ENCODE results near the gene MPP7.

The MPP7 gene

DNA sequence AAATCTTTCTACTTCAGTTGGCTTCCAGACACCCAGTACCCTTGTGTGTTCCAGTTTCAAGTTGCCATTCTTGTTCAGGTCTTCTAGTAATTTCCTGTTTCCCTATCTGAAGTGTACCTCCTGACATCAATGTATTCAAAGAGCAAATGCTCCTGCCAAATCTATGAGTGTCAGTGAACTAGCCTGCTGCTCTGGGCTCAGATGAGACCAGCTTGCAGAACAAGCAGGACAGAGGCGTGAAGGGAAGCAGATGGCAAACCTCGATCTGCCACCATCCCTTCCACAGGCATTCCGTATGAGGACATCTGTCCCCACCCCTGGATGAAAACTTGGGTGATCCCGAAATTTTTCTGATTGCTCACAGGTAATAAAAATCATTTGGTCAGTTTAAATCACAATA lies 4.4 kb upstream of the MPP7 start:
- no peak for DNase-seq (ENCODE audit: low read depth, low spot score)

DNA sequence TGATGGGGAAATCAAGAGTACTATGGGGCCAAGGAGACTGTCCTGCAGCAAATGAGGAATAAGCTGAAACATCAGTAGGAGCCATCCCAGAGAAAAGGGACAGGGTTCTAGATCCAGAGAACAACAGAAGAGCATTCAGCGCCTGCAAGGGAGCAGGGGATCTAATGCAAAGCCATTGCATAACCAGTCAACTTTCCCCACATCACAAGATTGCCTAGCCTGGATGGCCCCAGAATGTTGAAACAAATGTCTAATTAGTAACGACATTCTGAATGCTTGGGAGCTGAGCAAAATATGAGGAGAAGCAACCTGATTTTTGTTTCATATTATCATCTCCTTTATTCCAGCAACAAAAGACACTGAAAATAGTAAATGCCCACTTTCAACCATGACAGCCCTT lies 2.7 kb upstream of the MPP7 start:
- no peak for DNase-seq (ENCODE audit: low read depth, low spot score)

DNA sequence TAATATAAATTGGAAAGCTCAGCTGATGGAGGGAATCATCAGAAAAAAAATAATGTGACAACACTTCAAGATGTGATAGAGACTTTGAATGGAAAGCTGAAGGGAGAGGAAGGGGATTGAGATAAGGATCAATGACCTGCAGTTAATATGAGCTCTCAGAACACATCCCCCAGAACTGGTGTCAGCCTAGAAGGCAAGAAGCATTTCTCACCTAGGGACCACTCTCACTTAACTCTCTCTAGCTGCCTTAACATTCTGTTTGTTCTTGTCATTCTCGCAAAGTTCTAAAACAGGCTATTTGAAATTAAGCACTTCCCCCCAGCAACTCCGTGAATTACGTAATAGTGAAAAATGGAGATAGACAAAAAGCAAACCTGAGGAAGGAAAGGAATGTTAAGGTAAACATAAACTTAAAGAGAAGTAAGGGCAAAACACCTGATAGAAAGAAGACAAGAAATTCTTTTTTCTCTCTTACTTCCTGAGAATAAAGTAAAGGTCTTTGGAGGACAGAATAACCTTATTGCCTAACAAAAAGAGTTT lies 1.2 kb upstream of the MPP7 start:
- no peak for DNase-seq (ENCODE audit: low read depth, low spot score)

DNA sequence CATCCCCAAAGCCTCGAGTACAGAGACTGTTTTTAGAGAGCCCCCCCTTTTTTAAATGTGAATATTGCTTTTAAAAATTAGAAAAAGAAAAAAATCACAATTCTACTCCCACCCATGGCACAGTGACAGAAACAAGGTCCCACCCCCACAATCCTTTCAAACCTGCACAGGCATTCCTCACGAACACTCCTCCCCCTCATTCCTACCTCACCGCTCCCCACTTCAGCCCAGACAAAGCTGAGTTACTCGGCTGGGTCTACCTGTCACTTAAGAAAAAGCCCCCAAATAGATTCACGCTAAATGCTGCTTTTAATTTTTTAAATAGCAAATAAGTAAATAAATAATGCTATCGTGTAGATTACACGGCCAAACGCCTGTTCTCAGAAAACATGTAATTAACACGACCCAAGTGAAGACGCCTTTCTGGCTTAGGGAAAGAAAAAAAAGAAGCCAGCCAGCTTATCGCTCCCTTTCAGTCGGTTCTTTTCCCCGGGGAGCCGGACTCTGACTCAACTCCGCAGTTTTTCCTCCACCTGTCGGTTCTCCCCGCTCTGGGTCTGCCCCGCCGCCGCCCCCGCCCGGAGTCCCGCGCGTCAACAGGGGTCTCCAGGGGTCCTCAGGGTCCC lies 739 bp downstream of the MPP7 start:
- DNase-seq (ENCODE audit: low read depth, low spot score), result no peak

DNA sequence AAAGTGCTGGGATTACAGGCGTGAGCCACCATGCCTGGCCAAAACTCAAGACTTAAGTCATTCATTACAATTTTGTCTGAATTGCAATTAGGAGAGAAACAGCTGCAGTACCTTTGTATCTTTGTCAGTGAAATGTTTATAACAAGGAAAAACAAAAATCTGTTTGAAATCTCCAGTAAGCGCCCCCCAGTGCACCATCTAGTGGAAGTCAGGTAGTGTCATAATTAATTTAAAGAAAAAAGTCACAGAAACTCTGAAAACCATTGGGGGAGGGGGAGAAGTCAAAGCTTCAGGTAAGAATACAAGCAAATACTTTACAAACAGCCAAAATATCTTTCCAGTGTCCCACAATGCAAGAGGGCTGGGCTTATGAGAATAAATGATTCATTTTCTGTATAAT lies 2.8 kb downstream of the MPP7 start:
- DNase-seq (ENCODE audit: low read depth, low spot score), result no peak

DNA sequence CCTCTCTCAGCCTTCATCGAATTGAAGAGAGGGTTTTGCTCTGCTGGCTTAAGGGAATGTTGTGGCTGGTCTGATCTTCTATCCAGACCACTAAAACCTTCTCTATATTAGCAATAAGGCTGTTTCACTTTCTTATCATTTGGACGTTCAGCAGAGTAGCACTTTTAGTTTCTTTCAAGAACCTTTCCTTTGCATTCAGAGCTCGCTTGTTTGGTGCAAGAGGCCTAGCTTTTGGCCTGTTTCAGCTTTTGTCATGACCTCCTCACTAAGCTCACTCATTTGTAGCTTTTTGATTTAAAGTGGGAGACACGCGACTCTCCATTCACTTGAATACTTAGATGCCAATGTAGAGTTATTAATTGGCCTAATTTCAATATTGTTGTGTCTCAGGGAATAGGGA lies 3.9 kb downstream of the MPP7 start:
- DNase-seq (ENCODE audit: low read depth, low spot score), result no peak

DNA sequence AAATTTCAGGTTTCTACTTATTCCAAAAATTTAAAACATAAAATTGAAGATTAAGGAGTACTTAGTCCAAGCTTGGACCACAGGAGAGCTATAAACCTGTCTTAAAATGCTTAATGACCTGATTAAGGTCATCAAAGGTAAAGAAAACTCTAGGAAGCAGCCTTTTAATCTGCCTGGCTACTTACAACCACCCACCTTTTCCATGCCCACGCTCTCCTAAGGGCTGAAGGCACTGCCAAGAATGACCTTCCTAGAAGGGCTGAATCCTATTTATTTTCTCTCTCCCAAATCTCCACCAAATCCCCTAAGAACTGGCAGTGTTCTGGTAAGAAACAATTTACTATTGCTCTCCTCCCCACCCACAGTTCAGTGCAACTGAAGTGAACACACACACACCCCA lies 6.8 kb downstream of the MPP7 start:
- DNase-seq (ENCODE audit: low read depth, low spot score), result no peak

DNA sequence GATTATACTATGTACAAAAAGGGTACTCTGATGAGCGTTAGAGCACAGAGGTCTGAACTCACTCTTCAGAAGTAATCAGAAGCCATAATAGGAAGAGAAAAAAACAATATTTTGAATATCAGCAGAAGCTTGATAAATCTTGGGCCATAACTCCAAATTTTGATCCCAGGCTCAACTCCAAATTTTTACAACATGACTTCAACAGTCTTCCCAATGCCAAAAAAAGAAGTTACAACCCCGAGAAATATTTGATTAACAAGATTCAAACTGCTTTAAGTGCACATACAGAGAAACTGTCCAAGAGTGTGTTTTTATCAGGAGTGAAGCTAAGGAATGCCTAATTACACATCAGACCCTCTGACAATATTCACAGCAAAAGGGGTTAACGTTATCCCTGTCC lies 7.5 kb downstream of the MPP7 start:
- DNase-seq (ENCODE audit: low read depth, low spot score), result no peak

DNA sequence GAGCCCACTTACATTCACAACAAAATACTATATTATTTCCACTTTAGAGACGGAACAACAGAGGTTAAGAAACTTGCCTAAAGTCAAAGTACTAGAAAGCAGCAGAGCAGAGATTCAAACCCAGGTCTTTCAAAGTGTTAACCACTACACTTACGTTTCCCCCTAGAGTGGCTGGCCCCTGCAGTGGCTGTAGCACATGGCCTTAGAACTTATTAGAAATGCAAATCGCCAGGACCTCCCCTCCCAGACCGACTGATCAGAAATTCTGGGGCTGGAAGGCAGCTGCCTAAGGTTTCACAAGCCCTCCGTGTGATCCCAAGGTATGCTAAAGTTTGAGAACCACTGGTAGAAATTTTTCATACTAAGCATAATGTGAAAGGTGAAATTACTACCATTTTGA lies 8.1 kb downstream of the MPP7 start:
- peak; percentile 10 for DNase-seq (ENCODE audit: low read depth, low spot score)

DNA sequence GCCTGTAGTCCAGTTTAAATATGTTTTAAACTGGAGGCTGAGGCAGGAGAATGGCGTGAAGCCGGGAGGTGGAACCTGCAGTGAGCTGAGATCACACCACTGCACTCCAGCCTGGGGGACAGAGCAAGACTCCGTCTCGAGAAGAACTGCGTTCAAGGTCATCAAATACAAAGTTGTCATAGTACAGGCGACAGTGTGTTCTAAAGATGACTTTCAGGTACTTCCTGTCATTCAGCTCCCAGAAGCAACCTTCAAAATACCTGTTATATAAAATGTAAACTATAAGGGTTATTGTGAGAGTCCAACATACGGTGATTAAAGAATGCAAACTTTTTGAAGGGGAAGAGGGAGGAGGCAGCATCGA lies 8.7 kb downstream of the MPP7 start:
- DNase-seq (ENCODE audit: low read depth, low spot score), result no peak

DNA sequence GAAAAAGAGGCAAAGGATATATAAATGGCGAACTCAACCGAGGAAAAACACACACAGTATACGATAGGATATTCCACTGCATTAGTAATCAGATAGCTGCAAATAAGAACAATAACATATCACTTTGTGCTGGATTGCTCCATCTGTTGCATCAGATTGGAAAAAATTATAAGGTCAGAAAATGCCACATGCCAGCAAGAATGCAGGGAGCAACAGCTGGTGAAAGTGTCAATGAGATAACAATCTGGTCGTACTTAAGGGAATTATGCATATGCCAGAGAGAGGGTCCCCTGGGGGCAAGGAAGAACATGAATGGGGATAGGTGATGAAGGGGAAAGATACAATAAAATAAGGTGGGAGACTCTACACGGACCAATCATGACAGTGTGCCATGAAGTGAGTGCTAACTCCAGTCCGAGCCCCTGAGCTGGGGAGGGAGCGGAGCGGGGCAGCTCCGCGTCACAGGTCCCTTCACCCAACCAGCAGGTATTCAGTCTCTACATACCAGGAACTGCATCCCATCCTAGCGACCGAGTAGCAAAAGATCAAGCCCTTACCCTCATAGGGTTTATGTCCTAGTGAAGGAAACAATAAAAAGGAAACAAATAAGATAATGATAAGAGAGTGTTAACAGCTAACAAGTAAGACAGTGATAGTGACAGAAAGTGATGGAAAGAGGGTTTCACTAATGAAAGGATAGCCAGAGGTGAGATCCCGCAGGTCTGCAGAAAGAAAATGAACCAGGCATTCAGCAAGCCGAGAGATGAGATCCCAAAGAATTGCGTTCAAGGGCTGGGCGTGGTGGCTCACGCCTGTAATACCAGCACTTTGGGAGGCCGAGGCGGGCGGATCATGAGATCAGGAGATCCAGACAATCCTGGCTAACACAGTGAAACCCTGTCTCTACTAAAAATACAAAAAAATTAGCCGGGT lies 9.4 kb downstream of the MPP7 start:
- peak; percentile 69 for DNase-seq (ENCODE audit: low read depth, low spot score)

DNA sequence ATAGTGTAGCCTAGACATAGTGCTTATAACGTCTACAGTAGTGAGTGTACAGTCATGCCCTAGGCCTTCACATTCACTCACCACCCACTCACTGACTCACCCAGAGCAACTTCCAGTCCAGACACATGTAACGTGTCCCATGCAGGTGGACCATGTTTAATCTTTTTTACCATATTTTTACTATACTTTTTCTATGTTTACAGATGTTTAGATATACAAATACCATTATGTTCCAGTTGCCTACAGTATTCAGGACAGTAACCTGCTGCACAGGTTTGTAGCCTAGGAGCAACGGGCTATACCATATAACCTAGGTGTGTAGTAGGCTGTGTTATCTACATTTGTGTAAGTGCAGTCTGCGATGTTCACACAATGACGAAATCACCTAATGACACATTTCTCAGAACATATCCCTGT lies 11.0 kb downstream of the MPP7 start:
- no peak for DNase-seq (ENCODE audit: low read depth, low spot score)

DNA sequence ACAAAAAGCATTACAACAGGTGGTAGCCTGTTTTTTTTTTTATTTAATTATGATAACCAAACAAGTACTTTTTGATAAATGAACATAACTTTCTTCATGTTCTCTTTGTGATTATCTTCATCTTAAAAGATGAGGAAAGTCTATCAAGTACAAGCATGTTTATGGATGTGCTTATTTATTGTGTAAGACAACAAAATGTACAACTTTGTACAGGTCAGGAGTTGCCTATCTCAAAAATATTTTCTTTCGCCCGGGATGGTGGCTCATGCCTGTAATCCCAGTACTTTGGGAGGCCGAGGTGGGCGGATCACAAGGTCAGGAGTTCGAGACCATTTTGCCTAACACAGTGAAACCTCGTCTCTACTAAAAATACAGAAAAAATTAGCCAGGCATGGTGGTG lies 17.0 kb downstream of the MPP7 start:
- DNase-seq (ENCODE audit: low read depth, low spot score), result no peak

DNA sequence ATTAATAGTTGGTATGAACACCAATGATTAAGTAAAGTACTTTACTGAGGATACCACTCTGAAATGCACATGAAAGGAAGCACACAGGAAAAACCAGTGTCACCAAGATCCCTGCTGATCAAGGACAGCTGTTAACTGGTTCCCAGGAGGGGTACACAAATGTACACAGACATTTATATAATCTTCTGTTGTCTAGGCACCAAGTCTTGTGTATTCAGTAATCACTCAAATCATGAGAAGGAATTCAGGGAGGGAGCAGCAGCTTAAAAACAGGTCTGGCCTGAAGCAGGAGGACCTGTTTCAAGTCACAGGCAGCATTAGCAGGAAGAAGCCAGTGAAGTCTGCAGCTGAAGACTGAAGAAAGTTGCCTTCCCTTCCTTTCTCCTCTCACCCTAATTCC lies 18.7 kb downstream of the MPP7 start:
- peak; percentile 70 for DNase-seq (ENCODE audit: low read depth, low spot score)

DNA sequence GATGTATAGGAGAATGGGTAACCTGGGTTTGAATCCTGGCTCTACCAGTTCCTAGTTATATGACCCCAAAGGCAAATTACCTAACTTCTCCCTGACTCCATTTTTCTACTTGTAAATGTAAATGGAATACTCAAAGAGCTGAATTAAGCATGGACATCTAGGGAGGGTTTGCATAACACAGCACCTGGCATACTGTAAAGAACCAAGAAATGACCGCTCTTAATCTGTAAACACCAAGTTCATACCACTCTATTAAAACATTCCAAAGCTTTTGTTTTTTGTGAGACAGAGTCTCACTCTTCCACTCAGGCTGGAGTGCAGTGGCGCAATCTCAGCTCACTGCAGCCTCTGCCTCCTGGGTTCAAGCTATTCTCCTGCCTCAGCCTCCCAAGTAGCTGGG lies 19.6 kb downstream of the MPP7 start:
- DNase-seq (ENCODE audit: low read depth, low spot score), result no peak

DNA sequence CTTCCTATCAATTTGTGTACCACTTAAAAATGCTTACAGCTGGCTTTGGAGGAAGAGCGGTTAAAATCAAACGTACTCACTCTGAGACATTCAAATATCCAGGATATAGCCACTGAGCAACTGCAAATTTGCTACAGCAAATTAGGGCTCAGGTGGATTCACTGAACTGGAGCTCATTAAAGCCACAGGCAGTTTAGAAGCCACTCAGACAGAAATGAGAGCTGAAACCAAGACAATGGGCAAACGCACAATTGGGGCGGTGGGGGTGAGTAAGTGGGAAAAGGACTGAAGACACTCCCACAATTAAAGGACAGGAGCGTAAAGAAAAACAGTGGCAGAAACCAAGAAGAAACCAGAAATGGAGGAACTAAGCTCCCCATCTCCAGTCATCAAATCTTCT lies 20.5 kb downstream of the MPP7 start:
- peak; percentile 18 for DNase-seq (ENCODE audit: low read depth, low spot score)

DNA sequence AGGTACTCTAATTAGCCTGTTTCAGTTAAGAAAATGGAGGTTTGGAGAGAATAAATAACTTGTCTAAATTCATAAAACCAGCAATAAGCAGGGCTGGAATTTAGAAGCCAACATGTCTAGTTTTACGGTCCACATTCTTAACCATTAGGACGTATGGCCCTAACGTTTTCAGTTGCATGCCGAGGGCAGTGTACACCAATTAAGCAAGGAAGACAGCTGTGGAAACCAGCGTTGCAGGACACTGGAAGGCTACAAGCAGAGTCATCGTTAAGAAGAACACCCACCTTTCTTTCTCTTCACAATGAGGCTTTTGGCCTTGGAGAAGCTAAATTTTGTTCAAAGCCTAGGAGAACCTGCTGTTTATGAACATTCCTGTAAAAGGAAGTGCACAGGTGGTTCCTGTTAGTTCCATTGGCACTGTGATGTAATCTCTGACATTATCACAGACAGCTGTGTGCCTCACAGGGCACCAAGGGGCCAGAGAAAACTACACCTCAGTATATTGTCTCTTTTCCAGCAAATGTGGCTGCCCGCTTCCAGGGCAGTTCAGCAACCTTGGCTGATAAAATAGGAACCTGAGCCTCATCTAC lies 21.0 kb downstream of the MPP7 start:
- no peak for DNase-seq (ENCODE audit: low read depth, low spot score)

DNA sequence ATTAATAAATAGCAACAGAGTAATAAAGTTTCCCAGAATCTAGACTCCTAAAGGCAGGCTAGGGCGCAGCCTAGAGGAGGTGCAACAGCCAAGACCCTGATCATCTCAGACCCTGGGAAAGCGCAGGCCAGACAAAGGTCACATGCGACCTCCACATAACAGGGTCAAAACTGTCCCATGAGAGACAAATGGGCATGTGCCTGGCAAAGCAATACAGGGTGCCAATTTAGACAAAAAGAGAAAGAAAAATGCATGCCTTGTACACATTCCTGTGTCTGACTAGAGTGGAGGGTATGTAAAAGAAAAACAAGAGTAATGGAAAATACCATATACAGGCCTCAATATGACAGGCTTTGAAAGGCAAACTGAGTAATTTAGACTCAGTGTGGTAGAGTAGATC lies 22.2 kb downstream of the MPP7 start:
- no peak for DNase-seq (ENCODE audit: low read depth, low spot score)

DNA sequence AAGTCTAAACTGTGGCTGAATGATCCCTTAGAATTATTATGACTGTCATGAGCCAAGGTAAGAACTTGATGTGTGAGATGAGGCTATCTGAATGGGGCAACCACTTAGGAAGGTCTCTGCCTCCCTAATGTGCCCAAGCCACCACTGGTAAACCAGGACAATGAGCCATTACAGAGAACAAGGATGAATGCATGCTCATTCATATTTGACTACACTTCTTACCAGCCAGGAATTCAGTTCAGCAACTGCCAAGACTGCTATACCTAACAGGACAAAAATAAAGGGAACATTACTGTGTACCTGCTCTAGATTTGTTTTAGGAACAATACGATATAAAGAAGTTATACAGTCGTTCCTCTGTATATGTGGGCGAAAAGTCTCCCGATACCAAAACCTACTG lies 23.0 kb downstream of the MPP7 start:
- no peak for DNase-seq (ENCODE audit: low read depth, low spot score)

DNA sequence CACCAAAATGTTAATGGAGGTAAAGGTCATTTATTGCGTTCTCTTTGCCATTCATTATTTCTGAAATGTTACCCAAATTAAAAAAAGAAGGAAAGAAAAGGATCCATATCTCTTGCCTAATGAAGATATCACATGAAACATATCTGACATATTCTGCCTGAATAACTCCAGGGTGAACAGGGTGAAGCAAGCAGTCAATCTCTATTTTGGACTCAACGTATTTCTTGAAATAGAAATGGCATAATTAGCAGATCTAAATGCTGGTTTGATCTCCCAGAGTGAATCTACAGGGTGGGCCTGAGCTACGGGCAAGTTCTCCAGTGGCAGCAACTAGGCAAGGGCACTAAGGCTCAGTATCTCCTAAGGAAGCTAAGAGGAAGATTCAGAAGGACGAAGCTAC lies 24.0 kb downstream of the MPP7 start:
- DNase-seq (ENCODE audit: low read depth, low spot score), result no peak

DNA sequence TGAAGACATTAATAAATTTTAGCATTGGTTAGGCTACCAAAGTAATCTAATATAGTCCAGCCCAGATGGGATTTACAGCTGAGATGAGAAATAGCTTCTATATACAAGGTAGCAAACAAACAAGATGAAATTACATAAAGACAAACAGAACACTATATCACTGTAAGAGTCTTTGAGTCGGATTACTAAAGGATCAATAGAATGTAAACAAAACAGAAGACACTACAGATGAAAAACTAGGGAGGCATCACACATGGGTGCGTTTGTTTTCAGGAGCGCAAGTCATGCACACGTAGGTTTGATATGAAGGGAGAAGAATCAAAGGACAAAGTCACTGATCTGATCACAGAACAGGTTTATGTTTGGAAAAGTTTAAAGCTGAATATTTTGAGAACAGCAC lies 26.5 kb downstream of the MPP7 start:
- no peak for DNase-seq (ENCODE audit: low read depth, low spot score)

DNA sequence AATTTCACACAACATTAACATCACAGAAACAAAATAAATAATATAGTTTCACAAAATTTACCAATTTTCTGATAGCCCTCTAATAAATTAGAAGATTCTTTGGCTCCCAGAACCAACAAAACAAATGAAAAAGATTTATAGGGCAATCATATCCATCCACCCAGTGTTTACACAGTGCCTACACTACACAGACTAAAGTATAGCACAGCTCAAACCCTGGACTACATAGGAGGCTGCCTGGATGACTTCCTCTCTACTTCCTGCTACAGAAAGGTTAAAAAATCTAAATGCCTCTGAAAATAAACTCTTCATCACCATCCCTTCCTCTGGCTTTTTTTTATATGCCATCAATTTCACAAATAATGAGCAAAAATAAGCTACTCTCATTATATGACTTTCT lies 28.4 kb downstream of the MPP7 start:
- no peak for DNase-seq (ENCODE audit: low read depth, low spot score)

DNA sequence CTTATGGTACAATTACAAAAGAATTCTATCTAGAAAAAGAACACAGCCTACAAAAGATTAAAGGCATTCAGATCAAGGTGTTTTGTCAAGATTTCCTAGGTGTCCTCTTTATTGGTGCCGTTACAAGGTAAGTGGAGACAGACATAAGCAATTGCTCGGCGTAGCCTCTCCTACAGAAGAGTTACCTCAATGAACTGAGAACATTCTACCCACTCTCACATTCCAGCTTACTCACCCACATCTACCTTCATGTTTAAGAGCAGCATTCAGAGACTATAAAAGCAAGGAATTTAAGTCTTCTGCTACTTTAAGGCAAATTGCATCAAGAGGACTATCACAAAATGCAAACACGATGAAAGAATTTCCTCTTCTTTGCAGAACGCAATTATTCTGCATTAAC lies 29.5 kb downstream of the MPP7 start:
- DNase-seq (ENCODE audit: low read depth, low spot score), result no peak
